ENCODE measurements around the gene ABHD16A.

Gene ABHD16A

DNA sequence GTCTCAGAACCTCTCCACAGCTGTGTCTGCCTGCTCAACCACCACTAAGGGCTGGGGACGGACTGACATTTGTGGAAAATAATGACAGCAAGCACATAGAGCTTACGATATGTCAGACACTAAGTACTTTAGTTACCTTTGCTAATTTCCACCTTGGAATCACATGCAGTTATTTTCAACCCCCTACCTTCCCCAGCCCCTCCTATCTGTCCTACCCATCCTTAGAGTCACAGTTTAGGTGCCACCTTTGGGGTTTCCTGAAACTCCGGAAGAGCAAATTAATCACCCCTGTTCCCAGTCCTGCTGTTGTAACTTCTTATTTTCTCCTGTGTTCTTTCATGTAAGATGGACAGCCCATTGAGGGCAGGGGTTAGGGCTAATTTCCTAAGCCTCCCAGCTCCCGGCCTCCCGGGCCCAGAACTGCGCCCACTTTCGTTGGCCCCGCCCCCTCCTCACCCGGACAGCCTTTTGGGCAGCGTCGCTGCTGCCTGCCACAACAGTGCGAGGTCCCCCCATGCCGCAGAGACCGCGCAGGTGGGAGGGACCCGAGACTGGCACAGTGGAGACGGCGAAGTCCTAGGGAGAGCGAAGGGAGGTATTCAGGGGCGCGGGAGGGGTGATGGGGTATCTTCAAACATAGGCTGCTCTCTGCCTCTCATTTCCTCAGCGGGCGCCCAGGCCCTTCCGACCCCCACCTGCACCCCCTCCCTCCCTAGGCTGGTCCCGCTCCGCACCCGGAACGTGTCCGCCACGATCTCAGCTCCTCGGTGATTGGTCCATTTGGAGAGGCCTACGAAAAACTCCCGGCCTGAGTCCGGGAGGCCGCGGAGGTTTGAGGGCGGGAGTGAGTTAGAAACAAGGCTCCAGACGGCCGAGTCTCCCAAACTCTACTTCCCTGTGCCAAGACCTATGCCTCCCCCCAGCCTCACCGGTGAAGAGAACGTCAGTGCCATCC, 24.9 kb upstream of the ABHD16A start:
- H3K9ac ChIP-seq (ENCODE audit: insufficient read length) = no peak overlapping the region
- TF ChIP-seq FOXP2 (optimal IDR thresholded peaks at IDR 0.05; ENCODE audit: control extremely low read depth, extremely low read length, insufficient read depth) = no peak
- TF ChIP-seq POLR2AphosphoS5 (IDR thresholded peaks at IDR 0.05; ENCODE audit: borderline replicate concordance, low read depth, low read length) = no peak
- no peak for TF ChIP-seq EZH2 (IDR thresholded peaks at IDR 0.05)
- DNase-seq (ENCODE audit: low read depth, low spot score) = no peak
- H3K9me3 ChIP-seq (ENCODE audit: low read depth, low read length) = no peaks in the 10 kb centered on the region
- peaks cover 31% of the 10 kb centered on the region for H3K36me3 ChIP-seq (ENCODE audit: insufficient read depth, low read length)
- no peak overlapping the region for H3K27ac ChIP-seq
- no peak overlapping the region for H3K4me3 ChIP-seq

DNA sequence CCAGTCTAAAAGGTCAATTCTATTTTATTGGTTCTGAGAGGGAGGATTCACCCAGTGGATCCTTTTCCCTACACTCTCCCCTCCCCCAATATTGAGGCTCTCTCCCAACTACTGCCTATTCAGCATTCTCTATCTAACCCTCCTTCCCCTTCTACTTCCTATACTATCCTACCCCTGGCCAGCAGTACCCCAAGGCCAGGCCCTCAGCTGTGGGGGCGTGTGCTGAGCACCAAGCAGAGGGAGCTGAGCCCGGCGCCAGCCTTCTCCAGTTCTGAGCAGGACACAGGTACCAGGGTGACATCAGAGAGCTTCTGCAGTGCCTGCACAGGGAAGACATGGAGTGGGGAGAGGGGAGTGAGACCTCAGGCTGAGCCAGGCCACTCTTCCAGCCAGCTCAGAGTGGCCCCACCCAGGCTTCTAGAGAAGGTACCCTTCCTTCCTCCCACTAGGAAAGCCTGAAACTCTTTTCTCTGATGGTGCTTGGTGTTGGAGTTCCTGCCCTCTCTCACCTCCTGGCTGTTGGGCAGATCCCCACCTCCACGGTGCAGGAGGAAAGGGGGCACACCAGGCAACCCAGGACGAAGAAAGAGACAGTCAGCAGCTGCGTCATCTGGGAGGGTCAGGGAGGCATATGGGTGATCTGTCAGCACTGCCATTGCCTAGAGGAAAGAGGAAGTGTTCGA, 24.1 kb upstream of the ABHD16A start:
- DNase-seq (ENCODE audit: low read depth, low spot score) = no peak
- Histone ChIP-seq H3K4me3 (no peak overlapping the region), H3K9me3 (ENCODE audit: low read depth, low read length) (no peaks in the 10 kb centered on the region), H3K27ac (no peak overlapping the region), H3K9ac (ENCODE audit: insufficient read length) (no peak overlapping the region), H3K36me3 (ENCODE audit: insufficient read depth, low read length) (peaks cover 23% of the 10 kb centered on the region)
- TF ChIP-seq EZH2 (IDR thresholded peaks at IDR 0.05) = no peak
- TF ChIP-seq POLR2AphosphoS5 (IDR thresholded peaks at IDR 0.05; ENCODE audit: borderline replicate concordance, low read depth, low read length) = no peak
- no peak for TF ChIP-seq FOXP2 (optimal IDR thresholded peaks at IDR 0.05; ENCODE audit: control extremely low read depth, extremely low read length, insufficient read depth)

DNA sequence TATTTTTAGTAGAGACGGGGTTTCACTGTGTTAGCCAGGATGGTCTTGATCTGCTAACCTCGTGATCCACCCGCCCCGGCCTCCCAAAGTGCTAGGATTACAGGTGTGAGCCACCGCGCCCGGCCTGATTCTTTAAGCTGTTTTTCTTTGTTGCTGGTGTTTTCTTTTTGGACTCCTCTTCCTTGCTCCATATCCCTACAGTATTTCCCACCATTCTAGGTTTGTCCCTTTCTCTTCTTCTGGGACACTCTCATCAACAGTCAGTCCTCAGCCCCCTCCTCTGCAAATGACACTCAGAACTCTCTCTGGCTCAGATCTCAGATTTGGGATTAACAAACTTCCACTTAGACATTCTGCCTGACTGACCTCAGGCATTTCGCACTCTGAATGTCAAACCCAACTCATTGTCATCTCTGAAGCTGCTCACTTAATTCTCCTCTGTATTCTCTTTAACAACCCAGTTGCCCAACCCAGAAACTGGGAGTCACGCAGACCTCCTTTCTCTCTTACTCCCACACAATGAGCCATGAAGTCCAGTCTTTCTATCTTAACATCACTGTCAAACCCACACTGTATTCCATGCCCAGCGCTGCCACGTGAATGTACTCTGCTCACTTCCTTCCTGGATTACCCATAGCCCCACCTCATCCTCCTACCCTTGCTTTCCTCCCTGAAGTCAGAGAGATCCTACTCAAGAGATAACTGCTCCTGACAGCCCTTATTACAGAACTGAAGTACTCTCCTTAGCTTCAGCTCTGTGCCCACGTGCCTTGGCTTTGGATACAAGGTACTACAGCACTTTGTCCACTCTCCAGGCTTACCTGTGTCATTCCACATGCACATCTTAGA, 22.6 kb upstream of the ABHD16A start:
- no peak overlapping the region for H3K27ac ChIP-seq
- no peaks in the 10 kb centered on the region for H3K9me3 ChIP-seq (ENCODE audit: low read depth, low read length)
- TF ChIP-seq POLR2AphosphoS5 (IDR thresholded peaks at IDR 0.05; ENCODE audit: borderline replicate concordance, low read depth, low read length) = no peak
- TF ChIP-seq FOXP2 (optimal IDR thresholded peaks at IDR 0.05; ENCODE audit: control extremely low read depth, extremely low read length, insufficient read depth) = no peak
- TF ChIP-seq EZH2 (IDR thresholded peaks at IDR 0.05) = no peak
- no peak overlapping the region for H3K4me3 ChIP-seq
- peaks cover 9% of the 10 kb centered on the region; the same call in 1 of the 2 replicates for H3K36me3 ChIP-seq (ENCODE audit: insufficient read depth, low read length)
- no peak for DNase-seq (ENCODE audit: low read depth, low spot score)
- H3K9ac ChIP-seq (ENCODE audit: insufficient read length) = no peak overlapping the region

DNA sequence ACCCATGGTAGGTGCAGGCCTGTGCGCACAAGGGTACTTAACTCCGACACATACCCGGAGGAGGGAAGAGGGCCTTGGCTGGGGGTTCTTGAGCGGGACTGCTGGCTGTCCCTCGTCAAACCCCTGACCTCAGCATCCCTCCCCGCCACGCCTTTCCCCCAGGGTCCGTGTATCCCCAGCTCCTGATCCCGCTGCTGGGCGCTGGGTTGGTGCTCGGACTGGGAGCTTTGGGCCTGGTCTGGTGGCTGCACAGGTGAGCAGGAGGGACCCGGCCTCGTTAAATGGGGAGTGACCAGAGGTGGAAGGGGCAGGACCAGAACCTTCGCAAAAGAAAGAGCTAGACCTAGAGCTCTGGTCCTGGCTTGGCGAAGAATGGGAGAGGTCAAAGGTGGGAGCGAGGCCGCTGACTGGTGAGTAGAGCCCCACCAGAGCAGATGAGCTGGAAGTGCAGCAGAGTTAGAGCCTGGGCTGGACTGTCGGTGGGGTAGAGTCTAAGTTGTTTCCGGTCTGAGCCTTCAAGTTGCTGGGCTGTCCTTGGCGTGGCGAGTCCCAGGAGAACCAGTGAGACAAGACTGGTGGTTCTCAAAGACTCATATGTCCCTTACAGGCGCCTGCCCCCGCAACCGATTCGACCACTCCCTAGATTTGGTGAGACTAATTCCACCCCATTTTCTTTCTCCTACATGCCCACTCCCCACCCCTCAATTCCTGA, 21.0 kb upstream of the ABHD16A start:
- no peak overlapping the region for H3K4me3 ChIP-seq
- no peak overlapping the region for H3K9ac ChIP-seq (ENCODE audit: insufficient read length)
- DNase-seq (ENCODE audit: low read depth, low spot score) = no peak
- TF ChIP-seq POLR2AphosphoS5 (IDR thresholded peaks at IDR 0.05; ENCODE audit: borderline replicate concordance, low read depth, low read length) = no peak
- TF ChIP-seq EZH2 (IDR thresholded peaks at IDR 0.05) = no peak
- no peak for TF ChIP-seq FOXP2 (optimal IDR thresholded peaks at IDR 0.05; ENCODE audit: control extremely low read depth, extremely low read length, insufficient read depth)
- peaks cover 6% of the 10 kb centered on the region; the same call in 1 of the 2 replicates for H3K36me3 ChIP-seq (ENCODE audit: insufficient read depth, low read length)
- H3K27ac ChIP-seq = no peak overlapping the region
- H3K9me3 ChIP-seq (ENCODE audit: low read depth, low read length) = no peaks in the 10 kb centered on the region

DNA sequence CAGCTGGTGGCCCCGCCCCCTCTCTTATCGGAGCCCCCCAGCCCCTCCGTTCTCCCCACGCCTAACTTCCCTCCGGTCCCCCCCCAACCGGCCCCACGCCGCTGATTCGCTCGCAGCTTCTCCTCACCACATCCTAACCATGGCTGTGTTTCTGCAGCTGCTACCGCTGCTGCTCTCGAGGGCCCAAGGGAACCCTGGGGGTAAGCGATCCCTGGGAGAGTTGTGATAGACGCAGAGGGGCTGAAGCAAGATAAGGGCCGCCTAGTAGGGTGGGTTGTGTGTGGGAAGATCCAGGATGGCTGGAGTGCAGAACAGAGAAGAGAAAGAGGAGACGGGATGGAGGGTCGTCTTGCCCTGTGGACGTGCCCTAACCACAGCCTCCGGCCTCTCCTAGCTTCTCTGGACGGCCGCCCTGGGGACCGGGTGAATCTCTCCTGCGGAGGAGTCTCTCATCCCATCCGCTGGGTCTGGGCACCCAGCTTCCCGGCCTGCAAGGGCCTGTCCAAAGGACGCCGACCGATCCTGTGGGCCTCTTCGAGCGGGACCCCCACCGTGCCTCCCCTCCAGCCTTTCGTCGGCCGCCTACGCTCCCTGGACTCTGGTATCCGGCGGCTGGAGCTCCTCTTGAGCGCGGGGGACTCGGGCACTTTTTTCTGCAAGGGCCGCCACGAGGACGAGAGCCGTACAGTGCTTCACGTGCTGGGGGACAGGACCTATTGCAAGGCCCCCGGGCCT, 20.3 kb upstream of the ABHD16A start, which contains the start of gene MPIG6B:
TSS of gene MPIG6B (plus strand) at position 129 of the 735 bp plus-strand sequence. CDS start at position 140, 11 bp downstream.
- H3K36me3 ChIP-seq (ENCODE audit: insufficient read depth, low read length) = peaks cover 6% of the 10 kb centered on the region; the same call in 1 of the 2 replicates
- no peak within 1 kb of the TSS for H3K4me3 ChIP-seq
- no peaks in the 10 kb centered on the region for H3K9me3 ChIP-seq (ENCODE audit: low read depth, low read length)
- no peak for DNase-seq (ENCODE audit: low read depth, low spot score)
- H3K27ac ChIP-seq = no peak within 1 kb of the TSS
- no peak within 1 kb of the TSS for H3K9ac ChIP-seq (ENCODE audit: insufficient read length)
- TF ChIP-seq POLR2AphosphoS5 (IDR thresholded peaks at IDR 0.05; ENCODE audit: borderline replicate concordance, low read depth, low read length) (no peak), FOXP2 (optimal IDR thresholded peaks at IDR 0.05; ENCODE audit: control extremely low read depth, extremely low read length, insufficient read depth) (no peak), EZH2 (IDR thresholded peaks at IDR 0.05) (no peak)

DNA sequence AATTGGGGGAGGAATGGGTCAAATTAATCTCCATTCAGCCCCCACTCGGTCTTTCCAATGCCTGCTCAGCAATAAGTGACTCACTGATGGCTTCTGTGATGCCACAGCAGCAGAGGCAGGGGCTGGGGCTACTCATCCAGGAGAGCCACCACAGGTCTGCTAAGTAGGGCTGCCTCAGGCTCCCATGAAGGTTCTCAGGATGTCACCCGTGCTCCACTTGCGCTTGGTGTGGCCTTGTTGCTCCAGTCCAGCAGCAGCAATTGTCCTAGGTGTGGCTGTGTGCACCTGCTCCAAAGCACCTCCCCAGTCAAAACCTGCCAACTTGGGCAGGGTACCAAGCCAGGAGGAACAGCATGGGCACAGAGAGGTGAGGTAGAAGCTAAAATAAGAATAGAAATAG, 19.0 kb upstream of the ABHD16A start:
- no peak overlapping the region for H3K4me3 ChIP-seq
- H3K9me3 ChIP-seq (ENCODE audit: low read depth, low read length) = no peaks in the 10 kb centered on the region
- no peak overlapping the region for H3K9ac ChIP-seq (ENCODE audit: insufficient read length)
- no peak for TF ChIP-seq EZH2 (IDR thresholded peaks at IDR 0.05)
- TF ChIP-seq POLR2AphosphoS5 (IDR thresholded peaks at IDR 0.05; ENCODE audit: borderline replicate concordance, low read depth, low read length) = no peak
- no peak for TF ChIP-seq FOXP2 (optimal IDR thresholded peaks at IDR 0.05; ENCODE audit: control extremely low read depth, extremely low read length, insufficient read depth)
- H3K36me3 ChIP-seq (ENCODE audit: insufficient read depth, low read length) = peaks cover 3% of the 10 kb centered on the region; the same call in 1 of the 2 replicates
- no peak for DNase-seq (ENCODE audit: low read depth, low spot score)
- H3K27ac ChIP-seq = no peak overlapping the region
